Ishikawa (cell line): ENCODE results near the gene KYAT1.

Experiments
- CEBPB ChIP-seq: IDR thresholded peaks from 2 replicates; pipeline ENCODE4 v1.6.1; 2012
- CREB1 ChIP-seq: IDR thresholded peaks from 2 replicates; pipeline ENCODE4 v1.6.1; 2012; ENCODE audit warnings: low read depth
- EGR1 ChIP-seq: IDR thresholded peaks from 2 replicates; pipeline ENCODE4 v1.6.1; 2012
- EP300 ChIP-seq: IDR thresholded peaks from 2 replicates; pipeline ENCODE4 v1.6.1; 2012; ENCODE audit warnings: borderline replicate concordance
- FOXM1 ChIP-seq: IDR thresholded peaks from 2 replicates; pipeline ENCODE4 v1.6.1; 2012; ENCODE audit warnings: low read depth, borderline replicate concordance
- NFIC ChIP-seq: IDR thresholded peaks from 2 replicates; pipeline ENCODE4 v1.6.1; 2012
- RAD21 ChIP-seq: IDR thresholded peaks from 2 replicates; pipeline ENCODE4 v1.6.1; 2012; ENCODE audit warnings: low read depth
- REST ChIP-seq: IDR thresholded peaks from 2 replicates; pipeline ENCODE4 v1.6.1; 2012; ENCODE audit warnings: low read depth, mild to moderate bottlenecking
- TAF1 ChIP-seq: IDR thresholded peaks from 2 replicates; pipeline ENCODE4 v1.6.1; 2012; ENCODE audit warnings: low read depth, mild to moderate bottlenecking
- TCF12 ChIP-seq: IDR thresholded peaks from 2 replicates; pipeline ENCODE4 v1.6.1; 2012; ENCODE audit warnings: low read depth
- TEAD4 ChIP-seq: IDR thresholded peaks from 2 replicates; pipeline ENCODE4 v1.6.1; 2012
- USF1 ChIP-seq: IDR thresholded peaks from 2 replicates; pipeline ENCODE4 v1.6.1; 2012
- YY1 ChIP-seq: IDR thresholded peaks from 2 replicates; pipeline ENCODE4 v1.6.1; 2012; ENCODE audit warnings: low read depth
- ZBTB7A ChIP-seq: IDR thresholded peaks from 2 replicates; pipeline ENCODE4 v1.6.1; 2012; ENCODE audit warnings: low read depth
- TF ChIP-seq, protein P1 (sequence below): IDR thresholded peaks from 2 replicates; pipeline ENCODE4 v1.6.1; 2012

KYAT1 gene

DNA sequence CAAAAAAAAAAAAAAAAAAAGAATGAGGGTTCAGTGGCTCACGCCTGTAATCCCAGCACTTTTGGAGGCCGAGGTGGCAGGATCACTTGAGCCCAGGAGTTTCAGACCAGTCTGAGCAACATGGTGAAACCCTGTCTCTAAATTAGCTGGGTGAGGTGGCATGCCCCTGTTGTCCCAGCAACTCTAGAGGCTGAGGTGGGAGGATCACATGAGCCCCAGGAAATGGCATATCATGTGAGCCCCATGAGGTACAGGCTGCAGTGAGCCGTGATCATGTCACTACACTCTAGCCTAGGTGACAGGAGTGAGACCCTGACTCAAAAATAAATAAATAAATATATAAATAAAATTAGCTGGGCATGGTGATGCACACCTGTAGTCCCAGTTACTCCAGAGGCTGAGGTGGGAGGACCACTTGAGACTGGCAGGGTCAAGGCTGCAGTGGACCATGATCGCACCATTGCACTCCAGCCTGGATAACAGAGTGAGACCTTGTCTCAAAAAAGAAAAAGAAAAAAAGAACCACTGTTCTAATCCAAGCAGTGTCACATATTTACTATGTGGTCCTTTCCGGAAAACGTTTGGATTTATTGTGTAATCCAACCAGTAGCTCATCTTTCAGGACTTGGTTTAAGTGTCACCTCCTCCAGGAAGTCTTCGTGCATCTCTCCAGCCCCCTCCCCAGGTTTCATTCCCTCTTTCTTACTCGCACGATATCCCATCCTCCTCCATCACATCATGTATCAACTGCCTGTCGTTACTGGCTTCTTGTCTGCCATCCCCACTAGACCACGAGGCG lies 39.9 kb downstream of the KYAT1 start:
- TF ChIP-seq TEAD4 (no peak), YY1 (no peak), RAD21 (no peak), CEBPB (no peak), FOXM1 (no peak)
- TF ChIP-seq, protein P1, sequence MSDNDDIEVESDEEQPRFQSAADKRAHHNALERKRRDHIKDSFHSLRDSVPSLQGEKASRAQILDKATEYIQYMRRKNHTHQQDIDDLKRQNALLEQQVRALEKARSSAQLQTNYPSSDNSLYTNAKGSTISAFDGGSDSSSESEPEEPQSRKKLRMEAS: no peak

DNA sequence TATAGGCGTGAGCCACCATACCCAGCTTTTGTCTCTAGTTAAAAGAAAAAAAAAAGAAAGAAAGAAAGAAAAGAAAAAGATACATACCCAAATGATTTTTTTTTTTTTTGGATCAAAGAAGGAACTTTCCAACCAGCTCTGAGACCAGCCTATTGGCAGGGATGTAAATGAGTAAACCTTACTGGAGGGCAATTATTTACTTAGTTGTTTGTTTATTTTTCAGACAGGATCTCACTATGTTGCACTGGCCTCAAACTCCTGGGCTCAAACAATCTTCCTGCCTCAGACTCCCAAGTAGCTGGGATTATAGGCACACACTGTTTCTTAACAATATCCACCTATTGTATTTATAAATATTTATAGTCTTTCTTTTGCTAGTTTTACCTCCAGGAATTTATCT lies 41.2 kb downstream of the KYAT1 start:
- no peak for TF ChIP-seq TEAD4
- no peak for TF ChIP-seq CEBPB
- no peak for TF ChIP-seq FOXM1
- TF ChIP-seq, protein P1: no peak
- no peak for TF ChIP-seq TCF12
- TF ChIP-seq ZBTB7A: no peak
- no peak for TF ChIP-seq USF1
- no peak for TF ChIP-seq REST
- TF ChIP-seq EP300: no peak
- TF ChIP-seq TAF1: no peak

- TF ChIP-seq TCF12: no peak
- TF ChIP-seq EGR1: no peak
- TF ChIP-seq FOXM1: no peak
- no peak for TF ChIP-seq TAF1
- no peak for TF ChIP-seq ZBTB7A
- no peak for TF ChIP-seq USF1
- TF ChIP-seq CEBPB: no peak
- no peak for TF ChIP-seq YY1
- no peak for TF ChIP-seq RAD21
- no peak for TF ChIP-seq NFIC
- TF ChIP-seq TEAD4: no peak
- TF ChIP-seq REST: no peak
- TF ChIP-seq CREB1: no peak
- no peak for TF ChIP-seq EP300
- TF ChIP-seq, protein P1: no peak
Observed at GRCh38 chr9:128838338-128838737, 43.4 kb downstream of the KYAT1 start.

DNA sequence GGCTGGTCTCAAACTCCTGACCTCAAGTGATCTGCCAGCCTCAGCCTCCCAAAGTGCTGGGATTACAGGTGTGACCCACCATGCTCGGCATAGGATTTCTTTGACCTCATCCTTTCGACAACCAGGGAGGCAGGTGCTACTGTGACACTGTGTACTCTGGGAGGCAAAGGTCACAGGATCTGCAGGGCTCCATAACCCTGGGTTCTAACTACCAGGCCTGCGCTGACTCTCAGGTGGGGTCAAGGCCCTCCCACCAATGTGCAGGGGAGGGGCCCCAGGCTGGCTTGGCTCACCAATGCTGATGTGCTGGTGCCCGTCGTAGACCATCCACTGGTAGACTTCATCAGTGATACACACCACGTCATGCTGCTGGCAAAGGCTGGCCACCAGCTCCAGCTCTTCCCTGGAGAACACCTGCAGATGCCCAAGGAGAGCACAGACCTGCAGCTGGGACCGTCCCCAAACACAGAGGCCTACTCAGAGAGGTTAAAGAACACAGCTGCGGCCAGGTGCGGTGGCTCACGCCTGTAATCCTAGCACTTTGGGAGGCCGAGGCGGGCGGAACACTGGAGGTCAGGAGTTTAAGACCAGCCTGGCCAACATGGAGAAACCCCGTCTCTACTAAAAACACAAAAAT lies 45.1 kb downstream of the KYAT1 start:
- TF ChIP-seq CEBPB: no peak
- no peak for TF ChIP-seq CREB1
- no peak for TF ChIP-seq FOXM1
- TF ChIP-seq RAD21: no peak
- TF ChIP-seq ZBTB7A: no peak
- no peak for TF ChIP-seq TEAD4
- TF ChIP-seq YY1: no peak
- no peak for TF ChIP-seq EGR1
- no peak for TF ChIP-seq TAF1
- TF ChIP-seq TCF12: no peak
- TF ChIP-seq NFIC: no peak
- no peak for TF ChIP-seq USF1
- TF ChIP-seq, protein P1: no peak
- no peak for TF ChIP-seq EP300
- no peak for TF ChIP-seq REST
